GM20431 (cell line): ENCODE data around the gene GSX1.

Source experiments
- in situ Hi-C: fragments of 300-500 bp; cut with MseI, MboI; formaldehyde crosslinking; loops from one replicate; pipeline ENCODE4 v1.15.0; 2020; ENCODE audit warnings: low sequenced_read_pairs; ENCODE audit not compliant: unreplicated experiment

Gene GSX1

GRCh38 chr13:27825072-27825471 is 32.8 kb downstream of the GSX1 start:
- in situ Hi-C loops: loop anchor here (25.0 kb wide), 1 partner anchor 137 kb away; the partner anchor contains the start of gene CDX2

- in situ Hi-C loops: loop anchor here (25.0 kb wide), 1 partner anchor 136 kb away; the partner anchor contains the start of gene CDX2
Measured at GRCh38 chr13:27826379-27827353, 34.4 kb downstream of the GSX1 start.

DNA sequence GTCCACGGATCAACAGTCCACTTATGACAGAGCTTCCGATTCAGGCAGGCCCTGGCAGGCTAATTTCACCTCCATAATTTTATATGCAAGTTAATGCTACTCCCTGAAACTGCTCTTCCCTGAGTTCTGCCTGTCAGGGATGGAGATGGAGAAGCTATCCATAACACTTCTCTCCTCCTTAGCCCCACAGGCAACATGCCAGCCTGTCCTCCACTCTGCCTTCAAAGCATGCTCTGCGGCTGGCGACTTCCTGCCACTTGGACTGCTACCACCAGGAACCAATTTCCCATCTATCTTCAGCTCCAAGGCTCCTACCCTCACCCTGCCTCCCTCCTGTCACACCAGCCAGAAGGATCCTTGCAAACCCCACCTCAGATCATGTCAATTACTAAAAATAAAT is 35.4 kb downstream of the GSX1 start:
- in situ Hi-C loops: loop anchor here (25.0 kb wide), 1 partner anchor 135 kb away; the partner anchor contains the start of gene CDX2

- in situ Hi-C loops: loop anchor here (25.0 kb wide), 1 partner anchor 132 kb away; the partner anchor contains the start of gene CDX2
Measured at GRCh38 chr13:27830010-27830409, 37.7 kb downstream of the GSX1 start.

- in situ Hi-C loops: loop anchor here (25.0 kb wide), 1 partner anchor 129 kb away; the partner anchor contains the start of gene CDX2
Measured at GRCh38 chr13:27833206-27833605, 40.9 kb downstream of the GSX1 start.

- in situ Hi-C loops: loop anchor here (25.0 kb wide), 1 partner anchor 128 kb away; the partner anchor contains the start of gene CDX2
Measured at GRCh38 chr13:27834095-27834494, 41.8 kb downstream of the GSX1 start.

DNA sequence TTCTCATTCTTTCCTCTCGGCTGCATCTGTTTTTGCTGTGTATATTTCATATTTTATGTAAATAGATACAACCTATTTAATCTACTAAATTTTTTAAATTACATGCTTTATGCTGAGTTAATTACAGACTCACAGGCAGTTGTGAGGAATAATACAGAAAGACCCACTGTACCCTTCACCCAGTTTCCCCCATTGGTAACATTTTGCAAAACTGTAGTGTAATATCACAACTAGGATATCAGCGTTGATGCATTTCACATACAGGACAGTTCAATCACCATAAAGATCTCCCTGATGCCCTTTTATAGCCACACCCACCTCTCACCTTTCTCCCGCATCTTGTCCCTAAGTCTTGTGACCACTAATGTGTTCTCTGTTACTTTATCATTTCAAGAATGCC is 43.5 kb downstream of the GSX1 start:
- in situ Hi-C loops: loop anchor here (25.0 kb wide), 1 partner anchor 127 kb away; the partner anchor contains the start of gene CDX2

- in situ Hi-C loops: loop anchor here (25.0 kb wide), 1 partner anchor 122 kb away; the partner anchor contains the start of gene CDX2
Measured at GRCh38 chr13:27839809-27840467, 47.7 kb downstream of the GSX1 start.

DNA sequence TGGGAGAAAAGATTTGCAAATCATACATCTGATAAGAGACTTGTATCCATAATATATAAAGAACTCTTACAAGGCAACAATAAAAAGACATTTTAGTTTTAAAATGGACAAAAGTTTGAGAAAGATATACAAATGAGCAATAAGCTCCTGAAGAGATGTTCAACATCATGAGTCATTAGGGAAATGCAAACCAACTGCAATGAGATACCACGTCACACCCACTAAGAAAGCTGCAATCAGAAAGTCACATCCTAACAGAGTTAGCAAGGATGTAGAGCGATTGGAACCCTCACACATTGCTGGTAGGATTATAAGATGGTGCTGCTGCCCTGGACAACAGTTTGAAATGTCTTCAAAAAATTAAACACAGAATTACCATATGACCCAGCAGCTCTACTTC is 50.3 kb downstream of the GSX1 start:
- in situ Hi-C loops: loop anchor here (25.0 kb wide), 1 partner anchor 120 kb away; the partner anchor contains the start of gene CDX2
